Measurements from ENCODE around the gene BCAS3. TPM values are rescaled to one million over a fixed set of nuclear protein-coding genes. Genes with fewer than 3 reads are reported as not detected.

BCAS3 gene
- total RNA-seq, 4 donors from 2014 or later = 41.0 to 81.4 (median 45.6) TPM

DNA sequence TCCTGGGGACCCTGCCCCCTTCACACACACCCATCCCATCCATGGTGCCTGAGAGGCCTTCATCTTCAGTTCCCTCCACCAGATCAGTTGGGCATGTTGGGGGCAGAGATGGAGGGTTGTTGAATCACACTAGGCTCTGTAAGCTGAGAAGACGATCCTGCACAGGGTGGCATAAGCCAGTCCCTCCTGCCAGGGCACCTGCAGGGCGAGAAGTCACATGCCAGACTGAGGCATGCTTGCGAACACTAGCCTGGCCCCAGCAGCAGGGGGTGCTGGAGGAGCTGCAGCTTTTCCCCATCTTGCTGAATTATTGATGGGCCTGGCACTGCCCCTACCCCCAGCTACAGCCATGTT is 715.9 kb downstream of the BCAS3 start:
- Histone ChIP-seq H3K36me3 (no peaks in the 10 kb centered on the region), H3K27ac (no peak overlapping the region), H3K4me1 (peaks cover 33% of the 10 kb centered on the region), H3K27me3 (peaks cover 32% of the 10 kb centered on the region), H3K4me3 (no peak overlapping the region), H3K9me3 (no peaks in the 10 kb centered on the region)
- no peak for TF ChIP-seq POLR2AphosphoS5 (IDR thresholded peaks at IDR 0.05)
- WGBS = 69% methylated on average over 3 of the region's 3 CpGs
- no peak for DNase-seq (ENCODE audit: low spot score in 2 of 2)

DNA sequence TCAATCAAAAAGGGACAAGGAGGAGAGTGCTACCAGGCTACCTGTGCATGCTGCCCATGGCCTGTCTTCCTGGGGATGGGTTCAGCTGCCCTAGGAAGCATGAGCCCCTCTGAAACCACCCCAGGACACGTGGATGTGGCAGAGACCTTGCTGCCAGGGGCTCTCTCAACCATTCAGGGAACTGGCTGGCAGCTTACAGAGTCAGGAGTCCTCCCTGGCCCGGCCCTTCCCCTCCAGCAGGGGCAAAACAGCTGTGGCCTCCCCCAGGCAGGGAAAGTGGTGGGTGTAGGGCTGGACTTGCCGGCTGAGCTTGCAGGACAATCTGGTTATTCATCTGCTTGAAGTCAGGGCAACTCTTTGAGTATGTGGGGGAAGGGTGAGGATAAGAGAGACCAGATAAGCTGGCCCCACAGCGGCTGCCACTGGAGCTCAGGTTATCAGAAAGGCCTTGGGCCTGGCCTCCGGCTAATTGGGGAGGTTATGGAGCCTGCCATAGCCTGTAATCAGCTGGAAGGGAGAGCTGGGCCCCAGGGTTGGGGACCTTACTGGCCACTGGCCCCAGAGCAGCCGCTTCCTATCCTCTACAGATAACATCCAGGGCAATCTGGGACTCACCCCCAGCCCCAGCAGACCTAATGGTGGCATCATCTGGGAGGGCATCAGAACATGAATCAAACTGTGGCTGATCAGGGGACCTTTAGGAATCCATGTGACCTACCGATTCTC is 716.4 kb downstream of the BCAS3 start:
- WGBS = 88% methylated on average over 4 of the region's 7 CpGs
- TF ChIP-seq POLR2A (IDR thresholded peaks at IDR 0.05) (no peak), EP300 (IDR thresholded peaks at IDR 0.05) (no peak), POLR2AphosphoS5 (IDR thresholded peaks at IDR 0.05) (no peak)
- TF ChIP-seq, protein P1, sequence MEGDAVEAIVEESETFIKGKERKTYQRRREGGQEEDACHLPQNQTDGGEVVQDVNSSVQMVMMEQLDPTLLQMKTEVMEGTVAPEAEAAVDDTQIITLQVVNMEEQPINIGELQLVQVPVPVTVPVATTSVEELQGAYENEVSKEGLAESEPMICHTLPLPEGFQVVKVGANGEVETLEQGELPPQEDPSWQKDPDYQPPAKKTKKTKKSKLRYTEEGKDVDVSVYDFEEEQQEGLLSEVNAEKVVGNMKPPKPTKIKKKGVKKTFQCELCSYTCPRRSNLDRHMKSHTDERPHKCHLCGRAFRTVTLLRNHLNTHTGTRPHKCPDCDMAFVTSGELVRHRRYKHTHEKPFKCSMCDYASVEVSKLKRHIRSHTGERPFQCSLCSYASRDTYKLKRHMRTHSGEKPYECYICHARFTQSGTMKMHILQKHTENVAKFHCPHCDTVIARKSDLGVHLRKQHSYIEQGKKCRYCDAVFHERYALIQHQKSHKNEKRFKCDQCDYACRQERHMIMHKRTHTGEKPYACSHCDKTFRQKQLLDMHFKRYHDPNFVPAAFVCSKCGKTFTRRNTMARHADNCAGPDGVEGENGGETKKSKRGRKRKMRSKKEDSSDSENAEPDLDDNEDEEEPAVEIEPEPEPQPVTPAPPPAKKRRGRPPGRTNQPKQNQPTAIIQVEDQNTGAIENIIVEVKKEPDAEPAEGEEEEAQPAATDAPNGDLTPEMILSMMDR (IDR thresholded peaks at IDR 0.05) = no peak
- DNase-seq (ENCODE audit: low spot score in 2 of 2) = no peak
- Histone ChIP-seq H3K36me3 (no peaks in the 10 kb centered on the region), H3K27me3 (peaks cover 37% of the 10 kb centered on the region), H3K4me3 (no peak overlapping the region), H3K27ac (no peak overlapping the region), H3K4me1 (peaks cover 39% of the 10 kb centered on the region), H3K9me3 (no peaks in the 10 kb centered on the region)

DNA sequence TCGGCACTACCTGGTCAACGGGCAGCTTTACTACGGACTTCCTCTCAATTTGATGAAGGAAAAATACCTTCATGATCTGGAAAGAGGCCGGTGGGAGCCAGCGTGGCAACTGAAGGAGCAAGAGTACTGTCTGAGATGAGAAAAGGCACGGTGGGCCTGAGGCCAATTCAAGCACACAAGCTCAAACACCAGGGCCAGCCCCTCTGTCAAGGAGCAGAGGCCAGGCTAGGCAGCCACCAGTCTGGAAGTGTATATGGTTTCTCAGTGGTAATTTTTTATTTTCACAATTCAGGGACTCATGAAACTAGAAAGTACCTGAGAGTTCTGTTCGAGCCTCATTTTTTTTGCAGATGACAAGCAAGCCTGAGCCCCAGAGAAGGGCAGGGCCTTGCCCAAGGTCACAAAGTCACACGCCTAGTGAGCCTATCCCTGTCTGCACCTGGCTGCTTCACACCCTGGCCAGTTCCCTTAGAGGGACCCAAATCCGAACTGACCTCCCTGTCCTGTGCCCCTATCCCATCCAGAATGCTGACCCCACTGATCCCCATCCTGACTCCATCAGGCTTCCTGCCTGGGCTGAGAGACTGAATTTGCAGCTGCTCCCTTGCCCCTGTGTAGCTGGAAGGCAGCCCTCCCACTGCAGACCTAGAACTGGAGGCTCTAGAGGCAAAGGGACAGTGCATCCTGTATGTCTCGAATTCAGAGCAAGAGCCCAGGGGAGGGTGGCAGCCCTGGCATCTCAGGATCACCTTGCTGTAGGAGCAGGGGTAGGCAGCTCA is 717.2 kb downstream of the BCAS3 start:
- TF ChIP-seq POLR2AphosphoS5 (IDR thresholded peaks at IDR 0.05) (no peak), EP300 (IDR thresholded peaks at IDR 0.05) (no peak), POLR2A (IDR thresholded peaks at IDR 0.05) (no peak)
- TF ChIP-seq, protein P1 (IDR thresholded peaks at IDR 0.05) = no peak
- 84% methylated on average over 8 of the region's 10 CpGs for WGBS
- H3K27me3 ChIP-seq = peaks cover 45% of the 10 kb centered on the region
- no peak for DNase-seq (ENCODE audit: low spot score in 2 of 2)
- H3K9me3 ChIP-seq = no peaks in the 10 kb centered on the region
- H3K36me3 ChIP-seq = no peaks in the 10 kb centered on the region
- no peak overlapping the region for H3K27ac ChIP-seq
- peaks cover 43% of the 10 kb centered on the region for H3K4me1 ChIP-seq
- H3K4me3 ChIP-seq = no peak overlapping the region

DNA sequence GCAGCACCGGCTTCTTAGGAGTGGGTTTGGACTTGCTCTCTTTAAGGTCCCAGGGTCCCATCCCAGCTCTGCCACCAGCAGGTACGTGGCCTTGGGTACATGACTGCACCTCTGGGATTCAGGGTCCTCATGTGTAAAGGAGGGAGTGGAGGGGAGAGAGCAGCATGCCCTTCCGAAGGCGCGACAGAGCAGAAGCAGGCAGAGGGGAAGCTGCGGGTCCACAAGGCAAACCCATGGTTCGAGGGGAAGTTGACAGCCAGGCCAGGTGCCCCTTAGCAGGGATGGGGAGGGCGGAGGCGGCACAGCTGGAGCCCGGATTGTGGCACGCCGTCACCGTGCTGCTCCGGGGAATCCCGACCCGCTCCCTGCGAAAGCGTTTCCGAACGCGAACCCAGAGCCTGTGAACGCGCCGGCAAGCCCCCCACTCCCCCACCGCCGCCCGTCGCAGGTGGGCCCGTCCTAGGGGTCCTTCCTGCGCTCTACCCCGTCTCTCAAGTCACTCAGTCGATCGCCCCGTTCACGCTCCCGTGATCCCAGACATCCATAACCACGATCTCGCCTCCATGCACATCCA is 717.8 kb downstream of the BCAS3 start:
- H3K27me3 ChIP-seq = peaks cover 47% of the 10 kb centered on the region
- H3K9me3 ChIP-seq = no peaks in the 10 kb centered on the region
- H3K4me3 ChIP-seq = no peak overlapping the region
- TF ChIP-seq, protein P1 (IDR thresholded peaks at IDR 0.05) = no peak
- no peak for TF ChIP-seq EP300 (IDR thresholded peaks at IDR 0.05)
- TF ChIP-seq POLR2A (IDR thresholded peaks at IDR 0.05) = no peak
- no peak for TF ChIP-seq POLR2AphosphoS5 (IDR thresholded peaks at IDR 0.05)
- no peak overlapping the region for H3K27ac ChIP-seq
- no peak for DNase-seq (ENCODE audit: low spot score in 2 of 2)
- peaks cover 43% of the 10 kb centered on the region for H3K4me1 ChIP-seq
- WGBS = 44% methylated on average over 12 of the region's 38 CpGs
- H3K36me3 ChIP-seq = no peaks in the 10 kb centered on the region

DNA sequence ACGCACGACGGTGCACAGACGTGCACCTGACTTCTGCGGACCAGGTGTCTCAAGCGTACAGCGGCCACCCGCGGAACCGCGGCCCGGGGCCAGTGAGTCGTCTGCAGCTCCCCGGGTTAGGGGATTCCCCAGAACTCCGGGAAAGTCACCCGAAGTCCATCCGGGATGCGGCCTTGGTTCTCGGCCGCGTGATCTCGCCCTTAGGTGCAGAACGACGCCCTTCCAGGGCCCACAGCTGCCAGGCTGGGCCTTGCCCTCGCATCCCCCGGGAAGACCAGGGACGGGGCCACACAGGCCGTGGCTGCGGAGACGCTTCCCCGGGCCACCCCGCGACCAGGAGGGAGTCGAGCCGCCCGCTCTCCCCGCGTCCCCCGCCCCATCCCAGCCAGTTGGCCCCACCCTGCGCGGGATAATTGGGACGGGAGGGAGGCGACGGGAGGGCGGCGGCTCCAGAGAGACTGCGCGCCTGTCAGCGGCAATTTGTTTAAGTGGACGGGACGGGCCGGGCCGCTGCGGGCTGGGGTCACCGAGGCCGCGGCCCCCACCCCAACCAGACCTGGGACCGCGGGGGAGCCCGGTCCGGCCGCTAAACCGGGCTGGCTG is 718.4 kb downstream of the BCAS3 start:
- no peak for TF ChIP-seq EP300 (IDR thresholded peaks at IDR 0.05)

More for the DNA sequence above, 718.4 kb downstream of the BCAS3 start:
- H3K36me3 ChIP-seq = no peaks in the 10 kb centered on the region
- peak overlapping the region; percentile 64 for H3K4me3 ChIP-seq
- H3K4me1 ChIP-seq = peaks cover 49% of the 10 kb centered on the region
- no peaks in the 10 kb centered on the region for H3K9me3 ChIP-seq
- peaks cover 53% of the 10 kb centered on the region for H3K27me3 ChIP-seq
- no CpG with 5 or more reads among the region's 63 CpGs for WGBS
- no peak for DNase-seq (ENCODE audit: low spot score in 2 of 2)
- peak overlapping the region; percentile 67 for H3K27ac ChIP-seq
